GM23248 (cell line): Measurements from ENCODE around the gene DNMT3B. TPM values are rescaled to one million over a fixed set of nuclear protein-coding genes. Genes with fewer than 3 reads are reported as not detected.
"Not testable (repeated sequence)": the region's sequence is repeated elsewhere in the genome, so short reads cannot be mapped to it uniquely, and the experiment has no call there.

Experiments used
- DNase-seq: peaks from one replicate; pipeline ENCODE4 v3.0.0-alpha.2; 2015
- H2AFZ ChIP-seq: fragments of 200-600 bp; sonication (generic); 2 replicates; pipeline ENCODE4 v1.6.1; 2016; ENCODE audit warnings: antibody characterized with exemption
- H3F3A ChIP-seq: fragments of 200-600 bp; sonication (generic); 2 replicates; pipeline ENCODE4 v1.6.1; 2016; ENCODE audit warnings: mild to moderate bottlenecking, antibody characterized with exemption, mixed run types; ENCODE audit not compliant: insufficient read depth
- H3K27ac ChIP-seq: fragments of 200-600 bp; sonication (generic); 2 replicates; pipeline ENCODE4 v1.5.1; 2016; ENCODE audit warnings: mild to moderate bottlenecking
- H3K27me3 ChIP-seq: fragments of 200-600 bp; sonication (generic); replicated peaks from 2 replicates; pipeline ENCODE4 v1.6.1; 2016; ENCODE audit warnings: mild to moderate bottlenecking; ENCODE audit not compliant: insufficient read depth
- H3K36me3 ChIP-seq: fragments of 200-600 bp; sonication (generic); 2 replicates; pipeline ENCODE4 v1.6.1; 2016; ENCODE audit warnings: low read depth, mild to moderate bottlenecking
- H3K4me1 ChIP-seq: fragments of 200-600 bp; sonication (generic); 2 replicates; pipeline ENCODE4 v1.6.1; 2016; ENCODE audit warnings: mild to moderate bottlenecking; ENCODE audit not compliant: insufficient read depth
- H3K4me2 ChIP-seq: fragments of 200-600 bp; sonication (generic); one replicate; pipeline ENCODE4 v1.6.1; 2016; ENCODE audit warnings: mild to moderate bottlenecking; ENCODE audit not compliant: unreplicated experiment
- H3K4me3 ChIP-seq: fragments of 200-600 bp; sonication (generic); 2 replicates; pipeline ENCODE4 v1.5.1; 2016; ENCODE audit warnings: mild to moderate bottlenecking
- H3K79me2 ChIP-seq: fragments of 200-600 bp; sonication (generic); 2 replicates; pipeline ENCODE4 v1.6.1; 2016; ENCODE audit warnings: mild to moderate bottlenecking; ENCODE audit not compliant: insufficient read depth
- H3K9ac ChIP-seq: fragments of 200-600 bp; sonication (generic); 2 replicates; pipeline ENCODE4 v1.6.1; 2016; ENCODE audit warnings: mild to moderate bottlenecking
- H3K9me2 ChIP-seq: fragments of 200-600 bp; sonication (generic); 2 replicates; pipeline ENCODE4 v1.6.1; 2016; ENCODE audit warnings: mixed run types, mild to moderate bottlenecking, moderate library complexity; ENCODE audit not compliant: insufficient read depth
- H3K9me3 ChIP-seq: fragments of 200-600 bp; sonication (generic); one replicate; pipeline ENCODE4 v1.6.1; 2017; ENCODE audit warnings: low read depth
- H4K20me1 ChIP-seq: fragments of 200-600 bp; sonication (generic); 2 replicates; pipeline ENCODE4 v1.6.0; 2016; ENCODE audit not compliant: insufficient read depth
- EZH2 ChIP-seq: fragments of 200-600 bp; sonication (generic); IDR thresholded peaks from 2 replicates; pipeline ENCODE4 v1.6.1; 2018; ENCODE audit warnings: antibody characterized with exemption, mild to moderate bottlenecking; ENCODE audit not compliant: insufficient read depth, poor library complexity, severe bottlenecking
- EZH2phosphoT487 ChIP-seq: fragments of 200-600 bp; sonication (generic); IDR thresholded peaks from 2 replicates; pipeline ENCODE4 v1.6.1; 2018; ENCODE audit warnings: antibody characterized with exemption, moderate library complexity, mild to moderate bottlenecking, low read depth; ENCODE audit not compliant: insufficient read depth
- WGBS, 2 experiments: methylation state at CpG; one replicate each; pipeline ENCODE4 v1.1.6; 2015 to 2017; ENCODE audit warnings: low lambda C conversion rate in 2 of 2, low coverage in 1 of 2; ENCODE audit errors: missing lambda C conversion rate in 2 of 2; 5-methylcytosine and 5-hydroxymethylcytosine counted together
- in situ Hi-C: fragments of 300-500 bp; cut with MboI; formaldehyde crosslinking; loops from 2 replicates; pipeline ENCODE4 v1.15.0; 2020
- polyA plus RNA-seq: library from polyadenylated mRNA; unstranded; fragments of >200 nt; fragmentation: Nextera tagmentation; extraction: Ambion mirVana; gene quantifications from 2 replicates; pipeline ENCODE4 v1.2.1, GENCODE V29; 2016
- total RNA-seq: library from RNA; depleted of rRNA; stranded (reverse); fragments of >200 nt; shearing (Covaris generic); gene quantifications from 2 replicates; pipeline ENCODE4 v1.2.3, GENCODE V29; 2014; rRNA removed

The DNMT3B gene
- total RNA-seq (1.5 and 2.0 TPM in 2 replicates), polyA plus RNA-seq (0.81 and 0.85 TPM in 2 replicates)

- H3F3A ChIP-seq, result no peaks in the 10 kb centered on the region
- H3K27me3 ChIP-seq, result no peaks in the 10 kb centered on the region
- peak within 1 kb of the TSS; percentile 82 for H3K9ac ChIP-seq
- no peak for TF ChIP-seq EZH2phosphoT487
- no peak for TF ChIP-seq EZH2
- H3K79me2 ChIP-seq, result no peaks in the 10 kb centered on the region; the same call in 1 of the 2 replicates
- DNase-seq, result peak; percentile 88
- H3K4me1 ChIP-seq, result no peaks in the 10 kb centered on the region
- H2AFZ ChIP-seq, result peak within 1 kb of the TSS; percentile 99
- peak within 1 kb of the TSS; percentile 98 for H3K4me3 ChIP-seq
- H3K27ac ChIP-seq, result no peak within 1 kb of the TSS
- WGBS, 2 experiments, result 1 to 2% methylated on average over 40 to 54 of the region's 92 CpGs
- in situ Hi-C loops, result no loop called here
- H3K4me2 ChIP-seq, result peak within 1 kb of the TSS; percentile 97
- H3K36me3 ChIP-seq, result no peaks in the 10 kb centered on the region
- H3K9me3 ChIP-seq, result no peaks in the 10 kb centered on the region
- no peaks in the 10 kb centered on the region for H3K9me2 ChIP-seq
- H4K20me1 ChIP-seq, result no peaks in the 10 kb centered on the region
Measured at GRCh38 chr20:32761831-32762753, at the start of gene DNMT3B. DNMT3B (plus strand) TSS chr20:32762385; CDS start chr20:32780324, 17,939 bp downstream.

- TF ChIP-seq EZH2phosphoT487 (no peak), EZH2 (no peak)
- H4K20me1 ChIP-seq, result no peaks in the 10 kb centered on the region
- H3K27ac ChIP-seq, result no peak overlapping the region
- 91 to 92% methylated on average over 3 of the region's 3 CpGs for WGBS, 2 experiments
- no peaks in the 10 kb centered on the region for H3K9me2 ChIP-seq
- H3K4me3 ChIP-seq, result no peak overlapping the region
- H2AFZ ChIP-seq, result no peak overlapping the region
- no peaks in the 10 kb centered on the region for H3K4me1 ChIP-seq
- H3K79me2 ChIP-seq, result no peaks in the 10 kb centered on the region
- H3K9ac ChIP-seq, result no peak overlapping the region
- H3K27me3 ChIP-seq, result no peaks in the 10 kb centered on the region
- DNase-seq, result no peak
- no peaks in the 10 kb centered on the region for H3F3A ChIP-seq
- no peaks in the 10 kb centered on the region for H3K9me3 ChIP-seq
- in situ Hi-C loops, result no loop called here
- H3K36me3 ChIP-seq, result peaks cover 4% of the 10 kb centered on the region
- H3K4me2 ChIP-seq, result no peak overlapping the region
Measured at GRCh38 chr20:32718749-32719348, 43.3 kb upstream of the DNMT3B start.

GRCh38 chr20:32727683-32728082 is 34.5 kb upstream of the DNMT3B start:
- Histone ChIP-seq H3K4me2 (no peak overlapping the region), H3K9ac (no peak overlapping the region), H3K27ac (no peak overlapping the region), H3K4me1 (peaks cover 15% of the 10 kb centered on the region; the same call in 1 of the 2 replicates), H3K4me3 (no peak overlapping the region), H3F3A (peaks cover 33% of the 10 kb centered on the region), H3K79me2 (peaks cover 12% of the 10 kb centered on the region; the same call in 1 of the 2 replicates), H3K9me2 (no peaks in the 10 kb centered on the region), H4K20me1 (0 out of 2 replicates have a peak, but pooled peaks cover 8% of the 10 kb centered on the region), H3K9me3 (no peaks in the 10 kb centered on the region), H2AFZ (no peak overlapping the region), H3K36me3 (peaks cover 3% of the 10 kb centered on the region; the same call in 1 of the 2 replicates), H3K27me3 (no peaks in the 10 kb centered on the region)
- TF ChIP-seq EZH2 (no peak), EZH2phosphoT487 (no peak)
- in situ Hi-C loops, result no loop called here
- 21 to 40% methylated on average over 7 of the region's 7 CpGs for WGBS, 2 experiments
- DNase-seq, result peak; percentile 93

GRCh38 chr20:32728435-32728834 is 33.8 kb upstream of the DNMT3B start:
- H3K27me3 ChIP-seq, H3K4me3 ChIP-seq, H3K27ac ChIP-seq, H3K9me3 ChIP-seq, DNase-seq, H3K9ac ChIP-seq, H3K4me2 ChIP-seq, in situ Hi-C loops, H3K36me3 ChIP-seq, H4K20me1 ChIP-seq, H2AFZ ChIP-seq, H3K9me2 ChIP-seq: not testable (repeated sequence)
- H3F3A ChIP-seq, result peaks cover 33% of the 10 kb centered on the region
- WGBS, 2 experiments, result 81 to 85% methylated on average over 6 of the region's 6 CpGs
- H3K79me2 ChIP-seq, result peaks cover 12% of the 10 kb centered on the region; the same call in 1 of the 2 replicates
- peaks cover 15% of the 10 kb centered on the region; the same call in 1 of the 2 replicates for H3K4me1 ChIP-seq

GRCh38 chr20:32729334-32729733 is 32.9 kb upstream of the DNMT3B start:
- DNase-seq, H3K27ac ChIP-seq, H2AFZ ChIP-seq, H3K36me3 ChIP-seq, H3K4me3 ChIP-seq, H3K4me2 ChIP-seq, H3K9ac ChIP-seq, H3K9me2 ChIP-seq, H3K27me3 ChIP-seq, H3K9me3 ChIP-seq, H4K20me1 ChIP-seq, in situ Hi-C loops: not testable (repeated sequence)
- 82 to 85% methylated on average over 5 of the region's 5 CpGs for WGBS, 2 experiments
- H3F3A ChIP-seq, result peaks cover 33% of the 10 kb centered on the region
- peaks cover 15% of the 10 kb centered on the region; the same call in 1 of the 2 replicates for H3K4me1 ChIP-seq
- H3K79me2 ChIP-seq, result peaks cover 12% of the 10 kb centered on the region; the same call in 1 of the 2 replicates
